Tibial nerve (tissue), 4 donors: ENCODE results near the gene UBE2H. TPM values are rescaled to one million over a fixed set of nuclear protein-coding genes. Genes with fewer than 3 reads are reported as not detected.

Experiments used
- DNase-seq, 2 donors: peaks; one replicate each; pipeline ENCODE4 v3.0.0-alpha.2; 2019; ENCODE audit warnings: low spot score in 2 of 2
- H3K27ac ChIP-seq, 4 donors: fragments of 200-600 bp; sonication (generic) in 3 of 4; one replicate each; pipeline ENCODE4 v1.5.1; 2017 to 2019; ENCODE audit warnings: mild to moderate bottlenecking in 1 of 4
- H3K27me3 ChIP-seq, 2 donors: fragments of 200-600 bp; sonication (generic) in 1 of 2; one replicate each; pipeline versions ENCODE4 v1.5.1 to v1.6.0; 2017 to 2019
- H3K36me3 ChIP-seq, 3 donors: fragments of 200-600 bp; sonication (generic); one replicate each; pipeline ENCODE4 v1.5.1; 2018 to 2019
- H3K4me1 ChIP-seq, 4 donors: fragments of 200-600 bp; sonication (generic) in 3 of 4; one replicate each; pipeline ENCODE4 v1.5.1; 2017 to 2019
- H3K4me3 ChIP-seq, 4 donors: fragments of 200-600 bp; sonication (generic) in 3 of 4; one replicate each; pipeline ENCODE4 v1.5.1; 2017 to 2019; ENCODE audit warnings: mild to moderate bottlenecking in 1 of 4, moderate library complexity in 1 of 4
- H3K9me3 ChIP-seq, 4 donors: fragments of 200-600 bp; sonication (generic) in 3 of 4; one replicate each; pipeline ENCODE4 v1.5.1; 2017 to 2019
- CTCF ChIP-seq, 5 experiments: fragments of 200-600 bp in 3 of 5; fragments of 450-650 bp in 2 of 5; sonication (generic) in 3 of 5; IDR thresholded peaks; one replicate each; pipeline ENCODE4 v1.5.1; 2016 to 2019; ENCODE audit warnings: antibody characterized with exemption in 5 of 5, mild to moderate bottlenecking in 3 of 5, moderate library complexity in 2 of 5
- EP300 ChIP-seq, 2 donors: sonication (generic); formaldehyde crosslinking; IDR thresholded peaks; one replicate each; pipeline ENCODE4 v1.6.1; 2017; ENCODE audit warnings: antibody characterized with exemption in 2 of 2, mild to moderate bottlenecking in 1 of 2
- POLR2A ChIP-seq, 2 donors: fragments of 450-650 bp; IDR thresholded peaks; one replicate each; pipeline ENCODE4 v1.6.1; 2017; ENCODE audit warnings: antibody characterized with exemption in 2 of 2, mild to moderate bottlenecking in 2 of 2, moderate library complexity in 2 of 2
- WGBS, 2 donors: methylation state at CpG; one replicate each; pipeline ENCODE4 v1.1.5; 2018; 5-methylcytosine and 5-hydroxymethylcytosine counted together
- total RNA-seq, 4 donors: library from RNA; depleted of rRNA; stranded (reverse); fragments of >200 nt; gene quantifications; one replicate each; pipeline ENCODE4 v1.1.0, GENCODE V29; 2016

Gene UBE2H
- total RNA-seq, 4 donors from 2014 or later = 69.6 to 92.3 (median 80.9) TPM

DNA sequence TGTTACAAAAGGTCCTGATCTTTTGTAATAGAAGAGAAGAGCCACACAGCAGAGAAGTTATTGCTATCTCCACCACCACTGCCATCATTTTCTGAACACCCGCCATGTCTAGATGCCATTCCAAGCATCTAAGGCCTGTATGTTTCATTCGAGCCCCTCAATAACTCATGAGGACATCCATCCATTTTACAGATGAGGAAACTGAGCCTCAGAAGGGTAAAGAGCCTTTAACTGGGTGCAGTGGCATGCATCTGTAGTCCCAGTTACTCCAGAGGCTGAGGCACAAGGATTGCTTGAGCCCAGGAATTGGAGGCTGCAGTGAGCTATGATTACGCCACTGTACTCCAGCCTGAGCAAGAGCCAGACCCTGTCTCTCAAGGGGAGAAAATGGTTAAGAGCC, 39.3 kb downstream of the UBE2H start:
- Histone ChIP-seq H3K27ac (no peak overlapping the region), H3K4me3 (no peak overlapping the region), H3K9me3 (no peaks in the 10 kb centered on the region), H3K36me3 (peaks cover 0 to 6% (median 0%) of the 10 kb centered on the region in 3 donors), H3K4me1 (peaks cover 0 to 58% (median 18%) of the 10 kb centered on the region in 4 donors), H3K27me3 (no peaks in the 10 kb centered on the region)
- TF ChIP-seq CTCF (IDR thresholded peaks at IDR 0.05) = no peak
- no peak for TF ChIP-seq POLR2A (IDR thresholded peaks at IDR 0.05)
- no peak for TF ChIP-seq EP300 (IDR thresholded peaks at IDR 0.05)
- no peak for DNase-seq
- 86 to 95% methylated on average over 3 of the region's 3 CpGs for WGBS, 2 donors

DNA sequence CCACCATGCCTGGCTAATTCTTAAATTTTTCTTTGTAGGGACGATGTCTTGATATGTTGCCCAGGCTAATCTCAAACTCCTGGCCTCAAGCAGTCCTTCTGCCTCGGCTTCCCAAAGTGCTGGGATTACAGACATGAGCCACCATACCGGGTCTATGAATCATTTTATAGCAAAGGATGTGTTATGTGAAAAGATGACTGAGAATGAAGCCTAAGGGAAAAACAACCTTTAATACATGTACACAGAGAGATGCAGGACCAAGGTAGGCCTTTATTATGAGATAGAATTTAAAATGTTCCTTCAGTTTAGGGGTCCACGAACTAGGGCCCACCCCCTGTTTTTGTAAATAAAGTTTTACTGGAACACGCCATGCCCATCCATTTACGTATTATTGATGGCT, 41.0 kb downstream of the UBE2H start:
- no peak overlapping the region for H3K27ac ChIP-seq
- H3K9me3 ChIP-seq = no peaks in the 10 kb centered on the region
- no peak for DNase-seq
- peaks cover 0 to 6% (median 0%) of the 10 kb centered on the region in 3 donors for H3K36me3 ChIP-seq
- no peak overlapping the region for H3K4me3 ChIP-seq
- TF ChIP-seq CTCF (IDR thresholded peaks at IDR 0.05) = no peak
- no peak for TF ChIP-seq POLR2A (IDR thresholded peaks at IDR 0.05)
- TF ChIP-seq EP300 (IDR thresholded peaks at IDR 0.05) = no peak
- no peaks in the 10 kb centered on the region for H3K27me3 ChIP-seq
- H3K4me1 ChIP-seq = peaks cover 0 to 59% (median 18%) of the 10 kb centered on the region in 4 donors
- WGBS, 2 donors = 89 to 95% methylated on average over 6 of the region's 6 CpGs

GRCh38 chr7:129909669-129910068, 43.1 kb downstream of the UBE2H start:
- no peaks in the 10 kb centered on the region for H3K9me3 ChIP-seq
- DNase-seq = no peak
- no peak overlapping the region for H3K4me3 ChIP-seq
- TF ChIP-seq POLR2A (IDR thresholded peaks at IDR 0.05) (no peak), CTCF (IDR thresholded peaks at IDR 0.05) (no peak), EP300 (IDR thresholded peaks at IDR 0.05) (no peak)
- no peaks in the 10 kb centered on the region for H3K27me3 ChIP-seq
- no peak overlapping the region for H3K27ac ChIP-seq
- H3K4me1 ChIP-seq = peaks cover 0 to 44% (median 16%) of the 10 kb centered on the region in 4 donors
- 80 to 84% methylated on average over 4 of the region's 4 CpGs for WGBS, 2 donors
- H3K36me3 ChIP-seq = peaks cover 0 to 6% (median 0%) of the 10 kb centered on the region in 3 donors

DNA sequence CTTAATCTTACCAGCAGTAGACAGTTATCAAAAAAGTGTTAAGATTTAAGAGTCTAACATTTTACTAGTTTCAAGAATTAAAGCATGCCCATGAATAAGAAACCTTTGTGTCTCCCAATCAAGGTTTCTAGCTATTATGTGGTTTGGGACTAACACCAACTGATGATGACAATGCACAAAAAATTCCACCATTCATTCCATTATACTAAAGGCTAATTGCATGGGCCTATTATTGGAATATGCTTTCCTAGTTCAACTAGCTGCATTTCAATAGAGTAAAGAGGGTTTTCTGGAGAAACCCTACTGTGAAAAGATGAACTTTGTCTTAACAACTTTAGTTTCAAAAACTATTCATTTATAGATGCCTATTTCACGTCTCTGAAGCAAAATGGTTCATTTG, 44.6 kb downstream of the UBE2H start:
- H3K36me3 ChIP-seq = peaks cover 0 to 10% (median 0%) of the 10 kb centered on the region in 3 donors
- no peak for TF ChIP-seq EP300 (IDR thresholded peaks at IDR 0.05)
- no peak for TF ChIP-seq POLR2A (IDR thresholded peaks at IDR 0.05)
- TF ChIP-seq CTCF (IDR thresholded peaks at IDR 0.05) = no peak
- 46 to 51% methylated on average over 1 of the region's 1 CpG for WGBS, 2 donors
- no peak overlapping the region for H3K27ac ChIP-seq
- H3K9me3 ChIP-seq = no peaks in the 10 kb centered on the region
- H3K4me3 ChIP-seq = no peak overlapping the region
- H3K27me3 ChIP-seq = no peaks in the 10 kb centered on the region
- peaks cover 0 to 35% (median 15%) of the 10 kb centered on the region in 4 donors for H3K4me1 ChIP-seq
- DNase-seq = no peak

- TF ChIP-seq CTCF (IDR thresholded peaks at IDR 0.05) (no peak), POLR2A (IDR thresholded peaks at IDR 0.05) (no peak), EP300 (IDR thresholded peaks at IDR 0.05) (no peak)
- Histone ChIP-seq H3K27ac (peak overlapping the region in 1 of 4 donors; percentile 6), H3K4me1 (peaks cover 0 to 35% (median 15%) of the 10 kb centered on the region in 4 donors), H3K27me3 (no peaks in the 10 kb centered on the region), H3K4me3 (no peak overlapping the region), H3K9me3 (no peaks in the 10 kb centered on the region), H3K36me3 (peaks cover 0 to 11% (median 0%) of the 10 kb centered on the region in 3 donors)
- DNase-seq = no peak
- WGBS, 2 donors = 69 to 79% methylated on average over 11 of the region's 11 CpGs
Observed at GRCh38 chr7:129907122-129907736, 45.5 kb downstream of the UBE2H start.
